Measurements from ENCODE around the gene PLEKHM2.
A peak's percentile ranks its signal among the peaks of the same experiment; 100 is the strongest.

PLEKHM2 gene

GRCh38 chr1:15722411-15722810 lies 38.3 kb downstream of the PLEKHM2 start:
- H2AFZ ChIP-seq (ENCODE audit: low read length), result no peak overlapping the region
- H2BK120ac ChIP-seq (ENCODE audit: low read depth, low read length), result no peak overlapping the region
- no peak overlapping the region for H3K4ac ChIP-seq (ENCODE audit: low read length)
- WGBS, 2 donors (ENCODE audit: extremely low coverage in 2 of 2, insufficient read length in 2 of 2, insufficient replicate concordance in 1 of 2), result no CpG with 5 or more reads among the region's 4 CpGs
- DNase-seq (ENCODE audit: low spot score), result no peak
- H3K9ac ChIP-seq (ENCODE audit: low read depth, low read length, poor library complexity), result no peak overlapping the region
- H3K4me2 ChIP-seq (ENCODE audit: insufficient read depth, low read length, poor library complexity, severe bottlenecking), result no peak overlapping the region
- H3K27me3 ChIP-seq (ENCODE audit: control insufficient read depth in 3 of 3, insufficient read depth in 3 of 3, low read depth in 1 of 3, low read length in 3 of 3), result peaks cover 0 to 6% (median 0%) of the 10 kb centered on the region in 3 experiments
- H2AK5ac ChIP-seq (ENCODE audit: low read depth, low read length), result no peak overlapping the region
- no peak overlapping the region for H3K27ac ChIP-seq (replicated peaks; ENCODE audit: low read length)
- no peaks in the 10 kb centered on the region for H3K9me3 ChIP-seq (replicated peaks in 1 of 2; ENCODE audit: control insufficient read depth in 2 of 2, insufficient read depth in 1 of 2, low read depth in 1 of 2, low read length in 2 of 2)
- H4K91ac ChIP-seq (ENCODE audit: low read depth, low read length, poor library complexity), result no peak overlapping the region
- H2BK5ac ChIP-seq (ENCODE audit: low read length), result no peak overlapping the region
- peaks cover 5% of the 10 kb centered on the region for H3K79me1 ChIP-seq (ENCODE audit: low read depth, low read length)
- H3K36me3 ChIP-seq (replicated peaks in 1 of 2; ENCODE audit: control insufficient read depth in 2 of 2, insufficient read depth in 2 of 2, low read length in 2 of 2), result peaks cover 50 to 82% of the 10 kb centered on the region in 2 donors
- no peak overlapping the region for H4K8ac ChIP-seq (ENCODE audit: low read depth, low read length)
- no peak overlapping the region for H2BK12ac ChIP-seq (ENCODE audit: low read length)
- H3K4me1 ChIP-seq (ENCODE audit: control insufficient read depth in 2 of 2, insufficient read depth in 1 of 2, low read depth in 1 of 2, low read length in 2 of 2), result no peaks in the 10 kb centered on the region
- H2BK15ac ChIP-seq (ENCODE audit: low read length), result no peak overlapping the region
- H3K14ac ChIP-seq (ENCODE audit: low read length), result no peak overlapping the region
- no peak overlapping the region for H3K18ac ChIP-seq (ENCODE audit: low read length)
- no peak overlapping the region for H3K23ac ChIP-seq (ENCODE audit: low read depth, low read length, poor library complexity)
- H3K4me3 ChIP-seq (ENCODE audit: low read length in 2 of 2), result no peak overlapping the region

- Histone ChIP-seq H3K4me1 (ENCODE audit: control insufficient read depth in 2 of 2, insufficient read depth in 1 of 2, low read depth in 1 of 2, low read length in 2 of 2) (no peaks in the 10 kb centered on the region), H3K27ac (replicated peaks; ENCODE audit: low read length) (no peak overlapping the region), H3K4ac (ENCODE audit: low read length) (no peak overlapping the region), H3K14ac (ENCODE audit: low read length) (no peak overlapping the region), H2BK12ac (ENCODE audit: low read length) (no peak overlapping the region), H3K18ac (ENCODE audit: low read length) (no peak overlapping the region), H4K91ac (ENCODE audit: low read depth, low read length, poor library complexity) (no peak overlapping the region), H3K9ac (ENCODE audit: low read depth, low read length, poor library complexity) (peak overlapping the region; percentile 21), H3K23ac (ENCODE audit: low read depth, low read length, poor library complexity) (peak overlapping the region; percentile 65), H3K27me3 (ENCODE audit: control insufficient read depth in 3 of 3, insufficient read depth in 3 of 3, low read depth in 1 of 3, low read length in 3 of 3) (peaks cover 0 to 4% (median 0%) of the 10 kb centered on the region in 3 experiments), H3K4me2 (ENCODE audit: insufficient read depth, low read length, poor library complexity, severe bottlenecking) (no peak overlapping the region), H2AFZ (ENCODE audit: low read length) (no peak overlapping the region), H2AK5ac (ENCODE audit: low read depth, low read length) (no peak overlapping the region), H3K36me3 (replicated peaks in 1 of 2; ENCODE audit: control insufficient read depth in 2 of 2, insufficient read depth in 2 of 2, low read length in 2 of 2) (peaks cover 50 to 82% of the 10 kb centered on the region in 2 donors), H2BK15ac (ENCODE audit: low read length) (no peak overlapping the region), H2BK120ac (ENCODE audit: low read depth, low read length) (no peak overlapping the region), H3K9me3 (replicated peaks in 1 of 2; ENCODE audit: control insufficient read depth in 2 of 2, insufficient read depth in 1 of 2, low read depth in 1 of 2, low read length in 2 of 2) (no peaks in the 10 kb centered on the region), H2BK5ac (ENCODE audit: low read length) (no peak overlapping the region), H3K4me3 (ENCODE audit: low read length in 2 of 2) (no peak overlapping the region), H4K8ac (ENCODE audit: low read depth, low read length) (no peak overlapping the region), H3K79me1 (ENCODE audit: low read depth, low read length) (peaks cover 5% of the 10 kb centered on the region)
- WGBS, 2 donors (ENCODE audit: extremely low coverage in 2 of 2, insufficient read length in 2 of 2, insufficient replicate concordance in 1 of 2), result no CpG with 5 or more reads among the region's 13 CpGs
- no peak for DNase-seq (ENCODE audit: low spot score)
Measured at GRCh38 chr1:15722836-15723532, 38.9 kb downstream of the PLEKHM2 start.

GRCh38 chr1:15723631-15724246 lies 39.6 kb downstream of the PLEKHM2 start:
- Histone ChIP-seq H3K9ac (ENCODE audit: low read depth, low read length, poor library complexity) (no peak overlapping the region), H2AK5ac (ENCODE audit: low read depth, low read length) (no peak overlapping the region), H3K79me1 (ENCODE audit: low read depth, low read length) (peaks cover 5% of the 10 kb centered on the region), H3K14ac (ENCODE audit: low read length) (peak overlapping the region; percentile 56), H3K4me3 (ENCODE audit: low read length in 2 of 2) (no peak overlapping the region), H2BK5ac (ENCODE audit: low read length) (peak overlapping the region; percentile 53), H3K18ac (ENCODE audit: low read length) (no peak overlapping the region), H3K9me3 (replicated peaks in 1 of 2; ENCODE audit: control insufficient read depth in 2 of 2, insufficient read depth in 1 of 2, low read depth in 1 of 2, low read length in 2 of 2) (no peaks in the 10 kb centered on the region), H2BK12ac (ENCODE audit: low read length) (peak overlapping the region; percentile 22), H3K36me3 (replicated peaks in 1 of 2; ENCODE audit: control insufficient read depth in 2 of 2, insufficient read depth in 2 of 2, low read length in 2 of 2) (peaks cover 53 to 83% of the 10 kb centered on the region in 2 donors), H3K27ac (replicated peaks; ENCODE audit: low read length) (no peak overlapping the region), H4K91ac (ENCODE audit: low read depth, low read length, poor library complexity) (no peak overlapping the region), H3K4me1 (ENCODE audit: control insufficient read depth in 2 of 2, insufficient read depth in 1 of 2, low read depth in 1 of 2, low read length in 2 of 2) (no peaks in the 10 kb centered on the region), H2BK15ac (ENCODE audit: low read length) (no peak overlapping the region), H3K4ac (ENCODE audit: low read length) (no peak overlapping the region), H3K27me3 (ENCODE audit: control insufficient read depth in 3 of 3, insufficient read depth in 3 of 3, low read depth in 1 of 3, low read length in 3 of 3) (no peaks in the 10 kb centered on the region), H2BK120ac (ENCODE audit: low read depth, low read length) (no peak overlapping the region), H4K8ac (ENCODE audit: low read depth, low read length) (no peak overlapping the region), H3K4me2 (ENCODE audit: insufficient read depth, low read length, poor library complexity, severe bottlenecking) (no peak overlapping the region), H2AFZ (ENCODE audit: low read length) (no peak overlapping the region), H3K23ac (ENCODE audit: low read depth, low read length, poor library complexity) (no peak overlapping the region)
- no peak for DNase-seq (ENCODE audit: low spot score)
- no CpG with 5 or more reads among the region's 20 CpGs for WGBS, 2 donors (ENCODE audit: extremely low coverage in 2 of 2, insufficient read length in 2 of 2, insufficient replicate concordance in 1 of 2)
